GM18867 (cell line): ENCODE results near the gene SMYD3.

Source experiments
- ATAC-seq: cut with Tn5 transposase; IDR thresholded peaks from one replicate; pipeline ENCODE4 v1.9.1; 2021; ENCODE audit warnings: mild to moderate bottlenecking, moderate library complexity; ENCODE audit not compliant: unreplicated experiment

SMYD3 gene

GRCh38 chr1:245937316-245938045 is 569.6 kb downstream of the SMYD3 start:
- no peak for ATAC-seq

DNA sequence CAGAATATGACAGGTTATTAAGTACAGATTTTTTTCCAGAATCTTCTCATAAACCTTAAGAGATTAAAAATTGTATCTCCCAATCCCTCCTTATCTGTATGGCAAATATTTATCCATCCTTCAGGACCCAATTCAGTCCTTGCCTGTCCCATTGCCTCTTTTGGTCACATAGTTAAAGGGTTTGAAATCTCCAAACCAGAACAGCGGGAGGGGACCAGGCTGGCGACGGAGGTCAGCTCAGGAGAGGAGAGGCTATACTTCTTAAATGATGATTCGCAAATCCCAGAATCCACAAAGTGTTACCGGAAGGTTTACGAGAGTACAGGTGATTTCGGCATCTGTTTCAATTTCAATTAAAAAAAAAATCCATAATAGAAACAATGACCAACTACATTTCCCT is 572.7 kb downstream of the SMYD3 start:
- ATAC-seq, result no peak

DNA sequence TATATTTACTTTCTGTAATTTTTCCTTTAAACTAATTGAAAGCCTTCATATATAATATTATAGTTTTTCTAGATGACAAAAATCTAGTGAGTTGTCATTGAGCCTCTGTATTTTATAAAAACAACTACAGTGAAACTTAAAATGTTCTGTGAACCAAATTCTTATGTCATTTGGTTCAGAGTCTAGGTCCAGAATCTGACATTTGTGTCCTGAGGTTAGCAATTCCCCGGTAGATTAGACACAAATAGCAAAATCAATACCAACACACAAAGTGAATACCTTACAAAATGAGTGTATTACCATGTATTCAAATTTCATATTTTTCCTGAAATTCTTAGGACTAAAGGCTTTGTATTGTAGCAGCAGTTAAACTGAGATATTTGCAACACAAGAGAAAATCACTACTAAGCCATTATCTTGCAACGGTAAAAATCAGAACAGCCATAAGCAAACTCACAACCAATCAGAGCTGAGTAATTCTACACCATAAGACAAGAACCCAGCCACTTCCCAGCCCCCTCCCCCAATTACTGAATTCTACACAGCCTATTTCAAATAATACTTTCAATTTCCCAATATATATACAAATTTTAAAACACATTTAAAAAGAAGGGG is 573.5 kb downstream of the SMYD3 start:
- no peak for ATAC-seq

DNA sequence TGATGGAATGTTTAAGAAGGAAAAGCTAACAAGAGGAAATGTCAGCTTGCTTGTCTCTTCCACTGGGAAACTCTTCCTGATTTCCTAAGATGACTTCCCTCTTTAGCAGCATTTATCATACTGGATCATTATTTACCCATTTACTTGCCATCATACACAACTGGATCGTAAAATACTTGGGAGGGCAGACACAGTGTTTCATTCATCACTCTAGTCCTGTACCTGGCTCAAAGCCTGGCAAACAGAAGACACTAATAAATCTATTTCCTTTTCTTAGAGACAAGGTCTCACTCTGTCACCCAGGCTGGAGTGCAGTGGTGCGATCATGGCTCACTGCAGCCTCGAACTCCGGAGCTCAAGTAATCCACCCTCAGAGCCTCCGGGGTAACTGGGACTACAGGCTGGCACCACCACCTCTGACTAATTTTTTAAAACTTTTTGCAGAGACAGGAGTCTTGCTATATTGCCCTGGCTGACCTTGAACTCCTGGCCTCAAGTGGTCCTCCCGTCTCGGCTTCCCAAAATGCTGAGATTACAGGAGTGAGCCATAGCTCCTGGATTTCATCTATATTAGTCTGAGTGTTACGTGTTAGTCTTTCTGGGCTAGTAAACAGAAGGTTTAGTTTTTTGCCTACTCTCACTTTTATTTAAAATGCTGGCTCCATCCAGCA is 574.6 kb downstream of the SMYD3 start:
- no peak for ATAC-seq

DNA sequence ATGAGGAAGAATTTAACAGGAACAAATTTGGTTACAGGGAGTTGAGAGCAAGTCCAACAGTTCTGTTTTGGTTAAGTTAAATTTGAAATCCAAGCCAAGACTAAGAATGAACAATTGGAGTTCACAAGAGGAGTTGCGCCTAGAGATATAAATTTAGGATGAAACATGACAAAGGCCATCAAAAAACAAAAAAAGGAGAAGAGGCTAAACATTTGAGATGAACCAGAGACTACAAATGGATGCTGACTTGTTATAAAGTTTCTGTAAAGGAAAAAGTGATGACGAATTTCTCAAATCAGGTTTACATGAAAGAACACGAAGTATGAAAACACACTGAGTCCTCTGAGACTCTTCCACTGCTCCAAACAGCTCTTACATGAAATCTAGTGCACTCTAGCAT is 575.6 kb downstream of the SMYD3 start:
- no peak for ATAC-seq

- no peak for ATAC-seq
These were observed 577.9 kb downstream of the SMYD3 start for GRCh38 chr1:245929224-245929623.

DNA sequence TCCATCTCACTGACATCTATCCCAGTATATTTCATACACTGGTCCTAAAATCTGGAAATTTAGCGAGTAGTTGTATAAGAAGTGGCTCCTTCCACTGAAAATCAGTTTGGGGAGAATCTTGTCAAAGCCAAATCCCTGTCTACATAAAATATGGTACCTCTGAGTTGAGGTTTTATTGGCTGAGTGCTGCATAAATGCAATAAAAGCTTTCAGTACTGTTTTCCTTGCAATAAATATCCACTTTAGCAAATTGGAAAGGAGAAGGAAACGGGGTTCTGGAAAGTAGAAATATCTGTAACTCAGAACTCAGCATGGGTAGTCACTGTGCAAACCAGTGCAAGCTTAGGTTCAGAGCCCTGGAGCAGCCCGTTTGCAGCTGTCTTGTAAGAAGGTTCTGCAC is 580.2 kb downstream of the SMYD3 start:
- no peak for ATAC-seq

GRCh38 chr1:245923215-245923614 is 583.9 kb downstream of the SMYD3 start:
- no peak for ATAC-seq

- no peak for ATAC-seq
These were observed 585.7 kb downstream of the SMYD3 start for GRCh38 chr1:245921417-245921816.

GRCh38 chr1:245917403-245917802 is 589.7 kb downstream of the SMYD3 start:
- ATAC-seq, result no peak

- ATAC-seq, result no peak
These were observed 591.2 kb downstream of the SMYD3 start for GRCh38 chr1:245915841-245916240.

DNA sequence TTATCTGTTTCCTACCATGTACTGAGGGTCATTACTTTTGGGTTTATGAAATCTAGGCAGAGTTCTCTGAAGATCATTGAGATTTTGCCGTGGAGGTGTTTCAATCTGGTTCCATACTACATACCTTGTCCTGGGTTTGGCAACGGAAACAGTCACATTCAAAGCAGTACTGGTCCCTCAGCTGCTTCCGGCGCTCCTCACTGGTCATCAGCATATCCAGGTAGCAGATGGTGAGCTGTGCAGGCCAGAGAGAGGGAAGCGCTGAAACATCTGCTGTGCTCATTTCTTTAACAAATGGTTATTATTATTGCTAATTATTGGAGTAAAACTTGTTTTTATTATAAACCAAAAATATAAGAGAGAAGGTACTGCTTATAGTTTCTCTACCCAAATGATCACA is 591.7 kb downstream of the SMYD3 start:
- ATAC-seq, result no peak

- ATAC-seq, result no peak
These were observed 598.5 kb downstream of the SMYD3 start for GRCh38 chr1:245908543-245908942.

DNA sequence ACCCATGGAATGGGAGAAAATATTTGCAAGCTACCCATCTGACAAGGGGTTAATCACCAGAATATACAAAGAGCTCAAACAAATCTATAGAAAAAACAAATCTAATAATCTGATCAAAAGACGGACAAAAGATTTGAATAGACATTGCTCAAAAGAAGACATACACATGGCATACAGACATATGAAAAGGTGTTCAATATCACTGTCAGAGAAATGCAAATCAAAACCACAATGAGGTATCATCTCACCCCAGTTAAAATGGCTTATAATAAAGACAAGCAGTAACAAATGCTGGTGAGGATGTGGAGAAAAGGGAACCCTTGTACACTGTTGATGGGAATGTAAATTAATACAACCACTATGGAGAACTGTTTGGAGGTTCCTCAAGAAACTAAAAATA is 600.9 kb downstream of the SMYD3 start:
- ATAC-seq, result peak; percentile 78

- ATAC-seq, result no peak
These were observed 603.2 kb downstream of the SMYD3 start for GRCh38 chr1:245903851-245904250.

GRCh38 chr1:245901565-245901964 is 605.5 kb downstream of the SMYD3 start:
- ATAC-seq, result no peak

GRCh38 chr1:245901037-245901436 is 606.0 kb downstream of the SMYD3 start:
- no peak for ATAC-seq

- ATAC-seq, result no peak
These were observed 608.5 kb downstream of the SMYD3 start for GRCh38 chr1:245898581-245898980.

- ATAC-seq, result no peak
These were observed 610.8 kb downstream of the SMYD3 start for GRCh38 chr1:245896258-245896657.

DNA sequence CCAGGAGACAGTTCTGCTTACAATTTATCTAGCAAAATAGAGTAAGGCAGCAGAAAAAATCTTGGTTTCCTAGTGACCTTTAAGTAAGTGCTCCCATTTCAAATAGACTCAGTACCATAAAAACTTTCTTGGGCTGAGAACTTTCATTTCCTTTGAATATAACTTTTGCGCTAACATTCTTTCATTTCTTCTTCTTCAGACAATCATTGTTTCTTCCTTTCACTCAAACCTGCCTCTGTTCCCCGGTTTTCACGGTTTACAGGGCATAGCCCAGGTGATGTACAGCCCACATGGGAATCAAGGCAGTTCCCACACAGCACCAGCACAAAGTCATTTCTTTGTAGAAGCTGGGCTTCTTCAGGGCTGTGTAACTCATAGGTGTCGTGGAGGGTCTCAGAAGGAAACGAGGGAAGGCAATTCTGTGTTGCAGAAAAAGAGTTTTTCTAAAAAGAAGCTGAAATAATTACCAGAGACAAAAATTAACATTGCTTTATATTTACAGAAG is 611.6 kb downstream of the SMYD3 start:
- ATAC-seq, result no peak

- no peak for ATAC-seq
These were observed 612.2 kb downstream of the SMYD3 start for GRCh38 chr1:245894843-245895242.

DNA sequence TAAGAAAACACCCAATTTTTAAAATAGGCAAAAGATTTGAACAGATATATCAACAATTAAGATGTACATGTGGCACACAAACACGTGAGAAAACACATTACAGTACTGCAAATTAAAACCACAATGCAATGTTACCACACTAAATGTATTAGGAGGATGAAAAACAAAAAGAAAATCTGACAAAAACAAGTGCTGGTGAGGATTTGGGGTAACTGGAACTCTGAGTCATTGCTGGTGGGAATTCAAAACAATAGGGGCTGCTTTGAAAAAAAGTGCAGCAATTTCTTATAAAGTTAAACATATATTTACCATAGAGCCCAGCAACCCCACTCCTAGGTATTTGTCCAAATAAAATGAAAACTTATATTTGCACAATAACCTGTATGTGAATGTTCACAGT is 614.1 kb downstream of the SMYD3 start:
- ATAC-seq, result no peak
